HepG2 (cell line): Measurements from ENCODE around the gene RAB27B. TPM values are rescaled to one million over a fixed set of nuclear protein-coding genes. Genes with fewer than 3 reads are reported as not detected.

Experiments used
- ATAC-seq: fragments of 200-7000 bp; cut with Tn5 transposase; 3 replicates; pipeline ENCODE4 v1.9.1; 2020; ENCODE audit warnings: mild to moderate bottlenecking, moderate library complexity
- BruUV-seq: library from RNA; stranded (reverse); fragments of 400-500 nt; replicated peaks from 2 replicates; lab custom pipeline; 2021; lab: Mats Ljungman, UMichigan
- CTCF ChIA-PET: fragments of 300-600 bp; formaldehyde crosslinking; extraction: SDS; loops from one replicate; lab custom pipeline; 2021; ENCODE audit warnings: low total read pairs, inconsistent platforms, low intra/inter-chr PET ratio; lab: Yijun Ruan, JAX
- POLR2A ChIA-PET: fragments of 350-600 bp; sonication (Branson Sonifier 250); formaldehyde crosslinking; loops from one replicate; lab custom pipeline; 2020; ENCODE audit warnings: antibody characterized with exemption, inconsistent platforms; lab: Yijun Ruan, JAX
- DNase-seq: peaks from one replicate; pipeline ENCODE4 v3.0.0-alpha.2; 2015; ENCODE audit warnings: low spot score
- FAIRE-seq: peaks from 3 replicates; lab custom pipeline; 2011; peaks lifted over from hg19 to GRCh38; lab: Jason Lieb, UNC
- H2AFZ ChIP-seq: one replicate; pipeline ENCODE4 v1.6.1; 2011; ENCODE audit warnings: low read length, inconsistent platforms
- H3K27ac ChIP-seq: fragments of 300-600 bp; 3 replicates; pipeline ENCODE4 v1.8.0; 2011; ENCODE audit warnings: mixed run types, mild to moderate bottlenecking, mixed read lengths, low read length, inconsistent platforms; ENCODE audit not compliant: insufficient read depth; ENCODE audit errors: extremely low read length
- H3K27me3 ChIP-seq, 2 experiments: fragments of 200-600 bp in 1 of 2; 2 replicates in 1 of 2; 3 replicates in 1 of 2; pipeline versions ENCODE4 v1.6.0 to v1.8.0; 2011; ENCODE audit warnings: low read length in 2 of 2, mild to moderate bottlenecking in 2 of 2, moderate library complexity in 2 of 2, inconsistent platforms in 1 of 2; ENCODE audit not compliant: insufficient read depth in 2 of 2, control insufficient read depth in 1 of 2
- H3K36me3 ChIP-seq, 2 experiments: fragments of 200-600 bp in 1 of 2; replicated peaks in 1 of 2; 2 replicates in 1 of 2; 3 replicates in 1 of 2; pipeline versions ENCODE4 v1.5.1 to v1.8.0; 2011; ENCODE audit warnings: low read length in 2 of 2, inconsistent platforms in 1 of 2; ENCODE audit not compliant: insufficient read depth in 2 of 2, control insufficient read depth in 1 of 2
- H3K4me1 ChIP-seq: 2 replicates; pipeline ENCODE4 v1.5.1; 2012; ENCODE audit warnings: low read length, inconsistent platforms; ENCODE audit not compliant: insufficient read depth
- H3K4me2 ChIP-seq: 2 replicates; pipeline ENCODE4 v1.6.0; 2011; ENCODE audit warnings: low read depth, low read length, inconsistent platforms
- H3K4me3 ChIP-seq, 3 experiments: fragments of 200-600 bp in 1 of 3; sonication (generic), shearing (Covaris generic) in 1 of 3; replicated peaks in 1 of 3; 2 replicates each; pipeline ENCODE4 v1.5.1; 2011 to 2016; ENCODE audit warnings: low read length in 3 of 3, inconsistent platforms in 2 of 3, low read depth in 2 of 3, mild to moderate bottlenecking in 2 of 3, control low read depth in 1 of 3, mixed read lengths in 1 of 3; ENCODE audit not compliant: insufficient read depth in 1 of 3
- H3K79me2 ChIP-seq: one replicate; pipeline ENCODE4 v1.6.1; 2011; ENCODE audit warnings: low read length, inconsistent platforms; ENCODE audit not compliant: insufficient read depth
- H3K9ac ChIP-seq: 2 replicates; pipeline ENCODE4 v1.6.0; 2011; ENCODE audit warnings: mild to moderate bottlenecking, low read depth, low read length, inconsistent platforms; ENCODE audit not compliant: insufficient read depth
- H3K9me3 ChIP-seq: 2 replicates; pipeline ENCODE4 v1.5.1; 2012; ENCODE audit warnings: mild to moderate bottlenecking, low read length
- H4K20me1 ChIP-seq: 2 replicates; pipeline ENCODE4 v1.6.0; 2011; ENCODE audit warnings: inconsistent platforms, mild to moderate bottlenecking, low read length, moderate library complexity; ENCODE audit not compliant: insufficient read depth
- DMAP1 ChIP-seq: IDR thresholded peaks from 2 replicates; pipeline ENCODE4 v1.6.1; 2016
- GPN1 ChIP-seq: sonication (generic); formaldehyde crosslinking; IDR thresholded peaks from 2 replicates; pipeline ENCODE4 v1.5.1; 2020; ENCODE audit warnings: missing genetic modification reagents, borderline replicate concordance
- HNRNPLL ChIP-seq: fragments of 200-400 bp; formaldehyde crosslinking; IDR thresholded peaks from 2 replicates; pipeline ENCODE4 v1.6.1; 2017; ENCODE audit warnings: mild to moderate bottlenecking, low read depth, low read length; ENCODE audit not compliant: poor library complexity, severe bottlenecking
- JUNB ChIP-seq: sonication (generic); formaldehyde crosslinking; IDR thresholded peaks from 2 replicates; pipeline ENCODE4 v1.8.0; 2022; ENCODE audit warnings: missing genetic modification reagents, mild to moderate bottlenecking, borderline replicate concordance
- MYC ChIP-seq: sonication (generic); formaldehyde crosslinking; IDR thresholded peaks from 2 replicates; pipeline ENCODE4 v1.9.0; 2021; ENCODE audit warnings: missing genetic modification reagents, borderline replicate concordance
- RFX5 ChIP-seq: IDR thresholded peaks from 2 replicates; pipeline ENCODE4 v1.6.1; 2011; ENCODE audit warnings: low read depth, low read length, improper control_type of control experiment
- RFXAP ChIP-seq: sonication (generic); formaldehyde crosslinking; IDR thresholded peaks from 2 replicates; pipeline ENCODE4 v1.4.0; 2020; ENCODE audit warnings: missing genetic modification reagents, borderline replicate concordance
- SALL2 ChIP-seq: sonication (generic); formaldehyde crosslinking; IDR thresholded peaks from 2 replicates; pipeline ENCODE4 v1.8.1; 2023; ENCODE audit warnings: mild to moderate bottlenecking, missing genetic modification reagents, inconsistent platforms
- SRSF4 ChIP-seq: fragments of 200-400 bp; formaldehyde crosslinking; IDR thresholded peaks from one replicate; pipeline ENCODE4 v1.6.1; 2018; ENCODE audit warnings: mild to moderate bottlenecking, low read depth, low read length, moderate library complexity; ENCODE audit not compliant: poor library complexity, severe bottlenecking
- TBL1XR1 ChIP-seq: fragments of 150-350 bp; IDR thresholded peaks from 2 replicates; pipeline ENCODE4 v1.6.1; 2014; ENCODE audit warnings: borderline replicate concordance, low read length; ENCODE audit not compliant: partially characterized antibody
- TP53 ChIP-seq: sonication (generic); formaldehyde crosslinking; conservative IDR thresholded peaks from 2 replicates; pipeline ENCODE4 v1.4.0; 2020; ENCODE audit warnings: missing genetic modification reagents
- U2AF1 ChIP-seq: fragments of 200-400 bp; formaldehyde crosslinking; optimal IDR thresholded peaks from 2 replicates; pipeline ENCODE3; 2017; ENCODE audit warnings: mild to moderate bottlenecking, low read depth, low read length
- ZBTB8A ChIP-seq: sonication (generic); formaldehyde crosslinking; IDR thresholded peaks from 2 replicates; pipeline ENCODE4 v1.4.0; 2020; ENCODE audit warnings: mild to moderate bottlenecking, low read depth, missing genetic modification reagents, borderline replicate concordance
- ZKSCAN8 ChIP-seq: IDR thresholded peaks from 2 replicates; pipeline ENCODE4 v1.6.1; 2016; ENCODE audit warnings: borderline replicate concordance, missing genetic modification reagents, missing compliant biosample characterization
- ZNF205 ChIP-seq: IDR thresholded peaks from 2 replicates; pipeline ENCODE4 v1.6.1; 2018; ENCODE audit warnings: missing biosample characterization, missing genetic modification reagents
- ZNF263 ChIP-seq: sonication (generic); formaldehyde crosslinking; IDR thresholded peaks from 2 replicates; pipeline ENCODE4 v1.4.0; 2020; ENCODE audit warnings: missing genetic modification reagents
- ZNF383 ChIP-seq: sonication (generic); formaldehyde crosslinking; IDR thresholded peaks from 2 replicates; pipeline ENCODE4 v1.4.0; 2020; ENCODE audit warnings: missing genetic modification reagents, mild to moderate bottlenecking, borderline replicate concordance
- WGBS: methylation state at CpG from one replicate; pipeline ENCODE4 v1.1.6; 2017; ENCODE audit warnings: low lambda C conversion rate; 5-methylcytosine and 5-hydroxymethylcytosine counted together
- in situ Hi-C: cut with HindIII; loops from 2 replicates; pipeline ENCODE4 v1.10.0; 2017; ENCODE audit warnings: low pct_unique_long_range_greater_than_20kb; ENCODE audit not compliant: extremely low pct_ligation_motif_present
- intact Hi-C: fragments of 100-400 bp; cut with micrococcal nuclease; formaldehyde crosslinking; loops from one replicate; pipeline ENCODE4 v1.10.0; 2022; ENCODE audit not compliant: unreplicated experiment
- polyA plus RNA-seq, 8 experiments: library from polyadenylated mRNA; depleted of rRNA in 3 of 8; stranded (reverse) in 7 of 8; unstranded in 1 of 8; fragments of >200 nt; fragmentation: Illumina TruSeq in 4 of 8; extraction: Trizol in 4 of 8; gene quantifications; 2 replicates each; pipeline versions ENCODE4 v1.2.1 to v1.2.3, GENCODE V29; 2011 to 2016; ENCODE audit warnings: low read depth in 4 of 8, missing spikeins in 1 of 8, mixed read lengths in 1 of 8; ENCODE audit not compliant: insufficient read depth in 1 of 8
- total RNA-seq, 5 experiments: library from RNA; depleted of rRNA; stranded (reverse); fragments of >200 nt; fragmentation: Illumina TruSeq; extraction: Trizol; gene quantifications; 2 replicates each; pipeline ENCODE4 v1.2.3, GENCODE V29; 2016; ENCODE audit warnings: low read depth in 1 of 5
- TF ChIP-seq, protein P1 (sequence below): sonication (generic); formaldehyde crosslinking; IDR thresholded peaks from 2 replicates; pipeline ENCODE4 v1.4.0; 2020; ENCODE audit warnings: missing genetic modification reagents, mild to moderate bottlenecking, borderline replicate concordance
- TF ChIP-seq, protein P2 (sequence below): sonication (generic); formaldehyde crosslinking; IDR thresholded peaks from 2 replicates; pipeline ENCODE4 v1.5.0; 2020; ENCODE audit warnings: missing genetic modification reagents
- TF ChIP-seq, protein P3 (sequence below): sonication (generic); formaldehyde crosslinking; IDR thresholded peaks from 2 replicates; pipeline ENCODE4 v1.5.0; 2020; ENCODE audit warnings: mild to moderate bottlenecking, low read depth, missing genetic modification reagents, borderline replicate concordance

Gene RAB27B
- total and polyA plus RNA-seq, 2 of the 13 experiments (the other 11 are each of a cell fraction or from before 2014, with no cell fraction given): not detected

GRCh38 chr18:54873884-54874255, 45.6 kb downstream of the RAB27B start:
- in situ Hi-C loops: no loop called here
- Histone ChIP-seq H3K27me3 (no peaks in the 10 kb centered on the region; a peak in 1 of 5 replicates), H3K4me3 (no peak overlapping the region), H3K4me2 (no peak overlapping the region), H3K9me3 (no peaks in the 10 kb centered on the region), H3K79me2 (no peaks in the 10 kb centered on the region), H3K36me3 (no peaks in the 10 kb centered on the region), H2AFZ (no peak overlapping the region), H4K20me1 (no peaks in the 10 kb centered on the region), H3K27ac (no peak overlapping the region), H3K4me1 (no peaks in the 10 kb centered on the region), H3K9ac (no peak overlapping the region)
- ChIA-PET CTCF (no interaction called here), POLR2A (no interaction called here)
- intact Hi-C loops: no loop called here
- ATAC-seq (no peak), FAIRE-seq (no peak), DNase-seq (no peak)
- BruUV-seq: no TSS peak
- WGBS: 40% methylated on average over 2 of the region's 2 CpGs
- TF ChIP-seq, protein P1, sequence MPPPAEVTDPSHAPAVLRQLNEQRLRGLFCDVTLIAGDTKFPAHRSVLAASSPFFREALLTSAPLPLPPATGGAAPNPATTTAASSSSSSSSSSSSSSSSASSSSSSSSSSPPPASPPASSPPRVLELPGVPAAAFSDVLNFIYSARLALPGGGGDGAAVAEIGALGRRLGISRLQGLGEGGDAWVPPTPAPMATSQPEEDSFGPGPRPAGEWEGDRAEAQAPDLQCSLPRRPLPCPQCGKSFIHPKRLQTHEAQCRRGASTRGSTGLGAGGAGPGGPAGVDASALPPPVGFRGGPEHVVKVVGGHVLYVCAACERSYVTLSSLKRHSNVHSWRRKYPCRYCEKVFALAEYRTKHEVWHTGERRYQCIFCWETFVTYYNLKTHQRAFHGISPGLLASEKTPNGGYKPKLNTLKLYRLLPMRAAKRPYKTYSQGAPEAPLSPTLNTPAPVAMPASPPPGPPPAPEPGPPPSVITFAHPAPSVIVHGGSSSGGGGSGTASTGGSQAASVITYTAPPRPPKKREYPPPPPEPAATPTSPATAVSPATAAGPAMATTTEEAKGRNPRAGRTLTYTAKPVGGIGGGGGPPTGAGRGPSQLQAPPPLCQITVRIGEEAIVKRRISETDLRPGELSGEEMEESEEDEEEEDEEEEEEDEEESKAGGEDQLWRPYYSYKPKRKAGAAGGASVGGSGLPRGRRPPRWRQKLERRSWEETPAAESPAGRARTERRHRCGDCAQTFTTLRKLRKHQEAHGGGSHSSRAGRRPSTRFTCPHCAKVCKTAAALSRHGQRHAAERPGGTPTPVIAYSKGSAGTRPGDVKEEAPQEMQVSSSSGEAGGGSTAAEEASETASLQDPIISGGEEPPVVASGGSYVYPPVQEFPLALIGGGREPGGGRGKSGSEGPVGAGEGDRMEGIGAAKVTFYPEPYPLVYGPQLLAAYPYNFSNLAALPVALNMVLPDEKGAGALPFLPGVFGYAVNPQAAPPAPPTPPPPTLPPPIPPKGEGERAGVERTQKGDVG (CRISPR knock-in tag): no peak
- TF ChIP-seq MYC (CRISPR knock-in tag) (no peak), ZKSCAN8 (CRISPR knock-in tag) (no peak), TBL1XR1 (no peak), ZNF383 (CRISPR knock-in tag) (no peak), ZBTB8A (CRISPR knock-in tag) (no peak), RFXAP (CRISPR knock-in tag) (no peak), TP53 (CRISPR knock-in tag) (no peak), ZNF263 (CRISPR knock-in tag) (no peak), SALL2 (no peak), DMAP1 (CRISPR knock-in tag) (no peak), ZNF205 (no peak), JUNB (CRISPR knock-in tag) (no peak), GPN1 (CRISPR knock-in tag) (no peak), RFX5 (no peak), HNRNPLL (no peak), U2AF1 (no peak), SRSF4 (no peak)
- TF ChIP-seq, protein P2, sequence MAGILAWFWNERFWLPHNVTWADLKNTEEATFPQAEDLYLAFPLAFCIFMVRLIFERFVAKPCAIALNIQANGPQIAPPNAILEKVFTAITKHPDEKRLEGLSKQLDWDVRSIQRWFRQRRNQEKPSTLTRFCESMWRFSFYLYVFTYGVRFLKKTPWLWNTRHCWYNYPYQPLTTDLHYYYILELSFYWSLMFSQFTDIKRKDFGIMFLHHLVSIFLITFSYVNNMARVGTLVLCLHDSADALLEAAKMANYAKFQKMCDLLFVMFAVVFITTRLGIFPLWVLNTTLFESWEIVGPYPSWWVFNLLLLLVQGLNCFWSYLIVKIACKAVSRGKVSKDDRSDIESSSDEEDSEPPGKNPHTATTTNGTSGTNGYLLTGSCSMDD (CRISPR knock-in tag): no peak
- TF ChIP-seq, protein P3, sequence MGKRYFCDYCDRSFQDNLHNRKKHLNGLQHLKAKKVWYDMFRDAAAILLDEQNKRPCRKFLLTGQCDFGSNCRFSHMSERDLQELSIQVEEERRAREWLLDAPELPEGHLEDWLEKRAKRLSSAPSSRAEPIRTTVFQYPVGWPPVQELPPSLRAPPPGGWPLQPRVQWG (CRISPR knock-in tag): no peak
